ENCODE results near the gene HELZ. TPM values are rescaled to one million over a fixed set of nuclear protein-coding genes. Genes with fewer than 3 reads are reported as not detected.

HELZ gene
- total RNA-seq, 4 donors from 2014 or later, result 24.4 to 42.4 (median 26.3) TPM

DNA sequence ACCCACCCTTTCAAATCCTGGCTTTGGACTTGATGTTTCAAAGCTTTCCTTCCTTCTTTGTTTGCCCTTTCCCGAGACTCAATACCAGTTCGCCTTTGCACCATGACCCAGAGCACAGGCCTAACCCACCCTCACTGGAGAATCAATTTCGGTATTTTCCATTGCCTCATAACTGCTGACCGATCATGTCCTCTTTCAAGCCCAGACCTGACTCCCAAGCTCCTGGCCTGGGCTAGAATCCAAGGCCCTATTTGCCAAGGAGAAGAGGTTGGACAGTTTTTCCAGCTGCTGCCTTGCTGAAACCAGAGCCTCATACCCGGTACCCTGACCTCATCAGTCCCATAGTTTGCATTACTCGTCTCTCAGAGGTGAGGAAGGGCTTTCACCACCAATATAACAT lies 35.3 kb upstream of the HELZ start:
- DNase-seq (ENCODE audit: low spot score in 2 of 2), result no peak
- WGBS, 2 donors, result 58 to 63% methylated on average over 6 of the region's 6 CpGs
- TF ChIP-seq, protein P1, sequence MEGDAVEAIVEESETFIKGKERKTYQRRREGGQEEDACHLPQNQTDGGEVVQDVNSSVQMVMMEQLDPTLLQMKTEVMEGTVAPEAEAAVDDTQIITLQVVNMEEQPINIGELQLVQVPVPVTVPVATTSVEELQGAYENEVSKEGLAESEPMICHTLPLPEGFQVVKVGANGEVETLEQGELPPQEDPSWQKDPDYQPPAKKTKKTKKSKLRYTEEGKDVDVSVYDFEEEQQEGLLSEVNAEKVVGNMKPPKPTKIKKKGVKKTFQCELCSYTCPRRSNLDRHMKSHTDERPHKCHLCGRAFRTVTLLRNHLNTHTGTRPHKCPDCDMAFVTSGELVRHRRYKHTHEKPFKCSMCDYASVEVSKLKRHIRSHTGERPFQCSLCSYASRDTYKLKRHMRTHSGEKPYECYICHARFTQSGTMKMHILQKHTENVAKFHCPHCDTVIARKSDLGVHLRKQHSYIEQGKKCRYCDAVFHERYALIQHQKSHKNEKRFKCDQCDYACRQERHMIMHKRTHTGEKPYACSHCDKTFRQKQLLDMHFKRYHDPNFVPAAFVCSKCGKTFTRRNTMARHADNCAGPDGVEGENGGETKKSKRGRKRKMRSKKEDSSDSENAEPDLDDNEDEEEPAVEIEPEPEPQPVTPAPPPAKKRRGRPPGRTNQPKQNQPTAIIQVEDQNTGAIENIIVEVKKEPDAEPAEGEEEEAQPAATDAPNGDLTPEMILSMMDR (IDR thresholded peaks at IDR 0.05), result no peak
- no peak for TF ChIP-seq POLR2A (IDR thresholded peaks at IDR 0.05)
- no peak overlapping the region for H3K4me3 ChIP-seq (ENCODE audit: low read depth, poor library complexity, severe bottlenecking)
- intact Hi-C loops (cut with DNase I; ENCODE audit: low total_unique reads), result no loop called here

DNA sequence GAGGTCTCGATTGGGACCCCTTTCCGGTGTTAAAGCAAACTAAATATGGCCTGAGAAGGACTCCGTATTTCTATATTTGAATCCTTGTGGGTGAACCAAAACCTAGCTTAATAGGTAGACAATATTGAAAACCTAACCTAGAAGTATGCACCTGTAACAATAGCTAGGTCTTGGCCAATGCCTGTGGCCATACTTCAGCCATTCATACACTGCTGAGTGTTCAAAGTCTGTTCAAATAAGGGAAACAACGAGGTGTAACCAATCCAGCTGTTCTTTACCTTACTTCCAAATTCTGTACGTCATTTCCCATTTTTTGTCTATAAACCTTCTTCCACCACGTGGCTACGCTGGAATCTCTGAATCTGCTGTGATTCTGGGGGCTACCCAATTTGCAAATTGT lies 34.1 kb upstream of the HELZ start:
- DNase-seq (ENCODE audit: low spot score in 2 of 2), result no peak
- TF ChIP-seq, protein P1 (IDR thresholded peaks at IDR 0.05), result no peak
- no peak for TF ChIP-seq POLR2A (IDR thresholded peaks at IDR 0.05)
- no peak overlapping the region for H3K4me3 ChIP-seq (ENCODE audit: low read depth, poor library complexity, severe bottlenecking)
- WGBS, 2 donors, result 85 to 88% methylated on average over 7 of the region's 7 CpGs
- intact Hi-C loops (cut with DNase I; ENCODE audit: low total_unique reads), result no loop called here

DNA sequence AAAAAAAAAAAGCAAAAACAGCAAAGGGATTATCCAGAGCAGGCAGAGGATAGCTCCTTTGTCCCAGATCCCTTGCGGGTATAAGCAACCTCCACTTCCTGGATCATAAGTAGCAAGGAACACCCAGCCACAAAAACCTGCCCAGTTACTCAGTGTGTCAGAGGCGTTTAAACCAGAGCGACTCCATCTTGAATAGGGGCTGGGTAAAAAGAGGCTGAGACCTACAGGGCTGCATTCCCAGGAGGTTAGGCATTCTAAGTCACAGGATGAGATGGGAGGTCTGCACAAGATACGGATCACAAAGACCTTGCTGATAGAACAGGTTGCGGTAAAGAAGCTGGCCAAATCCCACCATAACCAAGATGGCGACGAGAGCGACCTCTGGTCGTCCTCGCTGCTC lies 33.4 kb upstream of the HELZ start:
- no peak for DNase-seq (ENCODE audit: low spot score in 2 of 2)
- 89% methylated on average over 10 of the region's 10 CpGs for WGBS, 2 donors
- intact Hi-C loops (cut with DNase I; ENCODE audit: low total_unique reads), result no loop called here
- no peak for TF ChIP-seq POLR2A (IDR thresholded peaks at IDR 0.05)
- TF ChIP-seq, protein P1 (IDR thresholded peaks at IDR 0.05), result no peak
- no peak overlapping the region for H3K4me3 ChIP-seq (ENCODE audit: low read depth, poor library complexity, severe bottlenecking)

- H3K4me3 ChIP-seq (ENCODE audit: low read depth, poor library complexity, severe bottlenecking), result no peak overlapping the region
- DNase-seq (ENCODE audit: low spot score in 2 of 2), result no peak
- intact Hi-C loops (cut with DNase I; ENCODE audit: low total_unique reads), result no loop called here
- no peak for TF ChIP-seq POLR2A (IDR thresholded peaks at IDR 0.05)
- TF ChIP-seq, protein P1 (IDR thresholded peaks at IDR 0.05), result no peak
- 47 to 50% methylated on average over 10 of the region's 10 CpGs for WGBS, 2 donors
These were observed 31.1 kb upstream of the HELZ start for GRCh38 chr17:67276075-67276474.

DNA sequence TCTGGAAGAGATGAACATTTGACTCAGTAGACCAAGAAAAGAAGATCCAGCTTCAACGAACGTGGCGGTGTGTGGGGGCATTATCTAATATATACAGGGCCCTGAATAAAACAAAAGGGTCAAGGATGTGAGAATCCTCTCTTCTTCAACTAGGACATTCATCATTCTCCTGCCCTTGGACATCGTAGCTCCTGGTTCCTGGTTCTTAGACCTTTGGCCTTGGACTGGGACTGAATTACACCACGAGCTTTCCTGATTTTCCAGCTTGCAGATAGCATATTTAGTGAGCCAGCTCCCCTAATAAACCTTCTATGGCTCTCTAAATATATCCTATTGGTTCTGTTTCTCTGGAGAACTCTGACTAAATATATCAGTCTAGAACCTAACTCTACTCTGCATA lies 29.5 kb upstream of the HELZ start:
- intact Hi-C loops (cut with DNase I; ENCODE audit: low total_unique reads), result no loop called here
- WGBS, 2 donors, result 79 to 89% methylated on average over 5 of the region's 5 CpGs
- H3K4me3 ChIP-seq (ENCODE audit: low read depth, poor library complexity, severe bottlenecking), result no peak overlapping the region
- TF ChIP-seq, protein P1 (IDR thresholded peaks at IDR 0.05), result no peak
- DNase-seq (ENCODE audit: low spot score in 2 of 2), result no peak

GRCh38 chr17:67273900-67274299 lies 28.9 kb upstream of the HELZ start:
- intact Hi-C loops (cut with DNase I; ENCODE audit: low total_unique reads), result no loop called here
- TF ChIP-seq POLR2A (IDR thresholded peaks at IDR 0.05), result no peak
- TF ChIP-seq, protein P1 (IDR thresholded peaks at IDR 0.05), result no peak
- DNase-seq (ENCODE audit: low spot score in 2 of 2), result no peak
- 90 to 93% methylated on average over 2 of the region's 2 CpGs for WGBS, 2 donors
- H3K4me3 ChIP-seq (ENCODE audit: low read depth, poor library complexity, severe bottlenecking), result no peak overlapping the region

All from lower leg skin (tissue), 4 donors.